ENCODE measurements around the gene LIMS1.
"Not testable (repeated sequence)": the region's sequence is repeated elsewhere in the genome, so short reads cannot be mapped to it uniquely, and the experiment has no call there.

LIMS1 gene

GRCh38 chr2:108547606-108548005 is 13.3 kb downstream of the LIMS1 start:
- intact Hi-C loops (cut with DNase I), result no loop called here
- DNase-seq, result no peak

GRCh38 chr2:108548208-108549003 is 14.1 kb downstream of the LIMS1 start:
- DNase-seq, result no peak
- intact Hi-C loops (cut with DNase I), result no loop called here

GRCh38 chr2:108552566-108552965 is 18.3 kb downstream of the LIMS1 start:
- intact Hi-C loops (cut with DNase I), result no loop called here
- DNase-seq, result no peak

- DNase-seq, result no peak
- intact Hi-C loops (cut with DNase I), result no loop called here
Measured at GRCh38 chr2:108553209-108553919, 19.1 kb downstream of the LIMS1 start.

- intact Hi-C loops (cut with DNase I), result no loop called here
- no peak for DNase-seq
Measured at GRCh38 chr2:108554528-108554927, 20.3 kb downstream of the LIMS1 start.

GRCh38 chr2:108555572-108555971 is 21.3 kb downstream of the LIMS1 start:
- intact Hi-C loops (cut with DNase I), result no loop called here
- no peak for DNase-seq

GRCh38 chr2:108556581-108556980 is 22.3 kb downstream of the LIMS1 start:
- DNase-seq; intact Hi-C loops (cut with DNase I): not testable (repeated sequence)

- peak in 1 of 10 donors; percentile 15 for DNase-seq
- intact Hi-C loops (cut with DNase I), result no loop called here
Measured at GRCh38 chr2:108560241-108560811, 26.1 kb downstream of the LIMS1 start.

GRCh38 chr2:108560895-108561530 is 26.7 kb downstream of the LIMS1 start:
- intact Hi-C loops (cut with DNase I), result no loop called here
- DNase-seq, result no peak

GRCh38 chr2:108562274-108562673 is 28.0 kb downstream of the LIMS1 start:
- no peak for DNase-seq
- intact Hi-C loops (cut with DNase I), result no loop called here

GRCh38 chr2:108564510-108564909 is 30.2 kb downstream of the LIMS1 start:
- DNase-seq, result no peak
- intact Hi-C loops (cut with DNase I), result no loop called here

GRCh38 chr2:108565778-108566375 is 31.6 kb downstream of the LIMS1 start:
- intact Hi-C loops (cut with DNase I), result no loop called here
- no peak for DNase-seq

GRCh38 chr2:108570416-108570815 is 36.1 kb downstream of the LIMS1 start:
- intact Hi-C loops (cut with DNase I), result no loop called here
- no peak for DNase-seq

- DNase-seq, result no peak
- intact Hi-C loops (cut with DNase I), result no loop called here
Measured at GRCh38 chr2:108571286-108571685, 37.0 kb downstream of the LIMS1 start.

GRCh38 chr2:108573061-108573460 is 38.8 kb downstream of the LIMS1 start:
- intact Hi-C loops (cut with DNase I), result no loop called here

GRCh38 chr2:108574332-108574731 is 40.1 kb downstream of the LIMS1 start:
- intact Hi-C loops (cut with DNase I), result no loop called here
- DNase-seq, result no peak

More at GRCh38 chr2:108573061-108573460, 38.8 kb downstream of the LIMS1 start:
- DNase-seq, result no peak

- intact Hi-C loops (cut with DNase I), result loop anchor here (5.0 kb wide), 1 partner anchor 38 kb away; no protein-coding TSS in a partner anchor
- DNase-seq, result no peak
Measured at GRCh38 chr2:108575132-108575966, 41.1 kb downstream of the LIMS1 start.

- intact Hi-C loops (cut with DNase I), result loop anchor here (5.0 kb wide), 1 partner anchor 40 kb away; no protein-coding TSS in a partner anchor
- peak in 1 of 10 donors; percentile 55 for DNase-seq
Measured at GRCh38 chr2:108577099-108577498, 42.8 kb downstream of the LIMS1 start.

GRCh38 chr2:108579623-108580022 is 45.4 kb downstream of the LIMS1 start:
- peak in 1 of 10 donors; percentile 69 for DNase-seq
- intact Hi-C loops (cut with DNase I), result loop anchor here (5.0 to 10.0 kb wide), 3 partner anchors 42 to 362 kb away; no protein-coding TSS in a partner anchor

All from posterior cingulate gyrus (tissue), 11 donors.